ENCODE data around the gene SFMBT2. TPM values are rescaled to one million over a fixed set of nuclear protein-coding genes. Genes with fewer than 3 reads are reported as not detected.

Gene SFMBT2
- total and polyA plus RNA-seq, 2 of the 13 experiments (the other 11 are each of a cell fraction or from before 2014, with no cell fraction given), result 0.01 to 0.02 TPM

- no peak for TF ChIP-seq ZBTB26 (CRISPR knock-in tag; IDR thresholded peaks at IDR 0.05; ENCODE audit: borderline replicate concordance)
- TF ChIP-seq CTCF (CRISPR knock-in tag; IDR thresholded peaks at IDR 0.05), result no peak
- TF ChIP-seq ZNF775 (CRISPR knock-in tag; IDR thresholded peaks at IDR 0.05; ENCODE audit: borderline replicate concordance), result no peak
- no peak for TF ChIP-seq MTA1 (CRISPR knock-in tag; IDR thresholded peaks at IDR 0.05; ENCODE audit: borderline replicate concordance)
- no peak for TF ChIP-seq SAFB2 (CRISPR knock-in tag; IDR thresholded peaks at IDR 0.05; ENCODE audit: borderline replicate concordance, low read depth)
These were observed 236.9 kb downstream of the SFMBT2 start (continued) for GRCh38 chr10:7173948-7174347.

- Histone ChIP-seq H3K36me3 (replicated peaks in 1 of 2; ENCODE audit: control insufficient read depth in 1 of 2, insufficient read depth in 2 of 2, low read length in 2 of 2) (no peaks in the 10 kb centered on the region), H3K4me3 (replicated peaks in 1 of 3; ENCODE audit: insufficient read depth in 1 of 3, low read depth in 2 of 3, low read length in 3 of 3) (no peak overlapping the region), H4K20me1 (ENCODE audit: insufficient read depth, low read length) (no peaks in the 10 kb centered on the region), H3K79me2 (ENCODE audit: insufficient read depth, low read length) (no peaks in the 10 kb centered on the region), H3K27me3 (ENCODE audit: control insufficient read depth in 1 of 2, insufficient read depth in 2 of 2, low read length in 2 of 2) (peaks cover 0 to 33% of the 10 kb centered on the region in 2 experiments; a peak in 2 of 5 replicates), H3K9me3 (ENCODE audit: low read length) (no peaks in the 10 kb centered on the region), H2AFZ (ENCODE audit: low read length) (no peak overlapping the region), H3K4me2 (ENCODE audit: low read depth, low read length) (no peak overlapping the region), H3K9ac (ENCODE audit: insufficient read depth, low read depth, low read length) (no peak overlapping the region), H3K27ac (ENCODE audit: extremely low read length, insufficient read depth, low read length) (no peak overlapping the region), H3K4me1 (ENCODE audit: insufficient read depth, low read length) (no peaks in the 10 kb centered on the region)
- intact Hi-C loops (cut with micrococcal nuclease; ENCODE audit: unreplicated experiment) (no loop called here), in situ Hi-C loops (cut with HindIII; ENCODE audit: extremely low pct_ligation_motif_present, low pct_unique_long_range_greater_than_20kb) (no loop called here)
- no TSS peak for BruUV-seq (replicated peaks)
- no peak for TF ChIP-seq KDM2A (CRISPR knock-in tag; IDR thresholded peaks at IDR 0.05; ENCODE audit: borderline replicate concordance, low read depth)
- TF ChIP-seq SAP130 (CRISPR knock-in tag; IDR thresholded peaks at IDR 0.05; ENCODE audit: low read depth), result no peak
- TF ChIP-seq ZNF703 (CRISPR knock-in tag; IDR thresholded peaks at IDR 0.05; ENCODE audit: borderline replicate concordance), result no peak
- no peak for TF ChIP-seq CBX2 (IDR thresholded peaks at IDR 0.05; ENCODE audit: low read depth, low read length)
- no peak for TF ChIP-seq CBX2 (CRISPR knock-in tag; IDR thresholded peaks at IDR 0.05; ENCODE audit: low read depth)
- no peak for TF ChIP-seq RCOR2 (CRISPR knock-in tag; IDR thresholded peaks at IDR 0.05)
- no peak for TF ChIP-seq CBFB (CRISPR knock-in tag; IDR thresholded peaks at IDR 0.05)
- TF ChIP-seq FOXO1 (CRISPR knock-in tag; IDR thresholded peaks at IDR 0.05), result no peak
- no peak for TF ChIP-seq RFXANK (CRISPR knock-in tag; IDR thresholded peaks at IDR 0.05)
- TF ChIP-seq ZNF256 (CRISPR knock-in tag; conservative IDR thresholded peaks at IDR 0.05), result no peak
- no peak for TF ChIP-seq ZBTB7B (CRISPR knock-in tag; IDR thresholded peaks at IDR 0.05)
- TF ChIP-seq ZFAT (CRISPR knock-in tag; conservative IDR thresholded peaks at IDR 0.05), result no peak
- ChIA-PET CTCF (ENCODE audit: low intra/inter-chr PET ratio, low total read pairs) (no interaction called here), POLR2A (no interaction called here)
- no peak for FAIRE-seq
- DNase-seq (ENCODE audit: low spot score), result no peak
- ATAC-seq, result no peak
- 50% methylated on average over 15 of the region's 35 CpGs for WGBS (ENCODE audit: low lambda C conversion rate)
These were observed 239.0 kb downstream of the SFMBT2 start for GRCh38 chr10:7171825-7172224.

All from HepG2 (cell line).